ENCODE measurements around the gene JAKMIP2. TPM values are rescaled to one million over a fixed set of nuclear protein-coding genes. Genes with fewer than 3 reads are reported as not detected.

Gene JAKMIP2
- total and polyA plus RNA-seq, 10 of the 15 experiments (the other 5 are each of a cell fraction or from before 2014, with no cell fraction given), result 0.51 to 1.8 (median 0.89) TPM

DNA sequence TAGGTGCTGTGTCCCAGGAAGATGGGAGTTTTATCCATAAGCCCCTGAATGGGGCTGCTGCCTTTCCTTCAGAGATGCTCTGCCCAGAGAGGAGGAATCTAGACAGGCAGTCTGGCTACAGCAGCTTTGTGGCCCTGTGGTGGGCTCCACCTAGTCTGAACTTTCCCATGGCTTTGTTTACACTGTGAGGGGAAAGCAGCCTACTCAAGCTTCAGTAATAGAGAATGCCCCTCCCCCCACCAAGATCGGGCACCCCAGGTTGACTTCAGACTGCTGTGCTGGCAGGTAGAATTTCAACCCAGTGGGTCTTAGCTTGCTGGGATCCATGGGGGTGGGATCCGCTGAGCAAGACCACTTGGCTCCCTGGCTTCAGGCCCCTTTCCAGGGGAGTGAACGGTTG, 171.7 kb downstream of the JAKMIP2 start (continued):
- TF ChIP-seq, protein P1, sequence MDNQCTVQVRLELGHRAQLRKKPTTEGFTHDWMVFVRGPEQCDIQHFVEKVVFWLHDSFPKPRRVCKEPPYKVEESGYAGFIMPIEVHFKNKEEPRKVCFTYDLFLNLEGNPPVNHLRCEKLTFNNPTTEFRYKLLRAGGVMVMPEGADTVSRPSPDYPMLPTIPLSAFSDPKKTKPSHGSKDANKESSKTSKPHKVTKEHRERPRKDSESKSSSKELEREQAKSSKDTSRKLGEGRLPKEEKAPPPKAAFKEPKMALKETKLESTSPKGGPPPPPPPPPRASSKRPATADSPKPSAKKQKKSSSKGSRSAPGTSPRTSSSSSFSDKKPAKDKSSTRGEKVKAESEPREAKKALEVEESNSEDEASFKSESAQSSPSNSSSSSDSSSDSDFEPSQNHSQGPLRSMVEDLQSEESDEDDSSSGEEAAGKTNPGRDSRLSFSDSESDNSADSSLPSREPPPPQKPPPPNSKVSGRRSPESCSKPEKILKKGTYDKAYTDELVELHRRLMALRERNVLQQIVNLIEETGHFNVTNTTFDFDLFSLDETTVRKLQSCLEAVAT (IDR thresholded peaks at IDR 0.05), result no peak
- TF ChIP-seq ZNF274 (IDR thresholded peaks at IDR 0.05; ENCODE audit: insufficient read depth, insufficient read length) (no peak), TBL1XR1 (IDR thresholded peaks at IDR 0.05; ENCODE audit: low read depth, low read length) (no peak)

DNA sequence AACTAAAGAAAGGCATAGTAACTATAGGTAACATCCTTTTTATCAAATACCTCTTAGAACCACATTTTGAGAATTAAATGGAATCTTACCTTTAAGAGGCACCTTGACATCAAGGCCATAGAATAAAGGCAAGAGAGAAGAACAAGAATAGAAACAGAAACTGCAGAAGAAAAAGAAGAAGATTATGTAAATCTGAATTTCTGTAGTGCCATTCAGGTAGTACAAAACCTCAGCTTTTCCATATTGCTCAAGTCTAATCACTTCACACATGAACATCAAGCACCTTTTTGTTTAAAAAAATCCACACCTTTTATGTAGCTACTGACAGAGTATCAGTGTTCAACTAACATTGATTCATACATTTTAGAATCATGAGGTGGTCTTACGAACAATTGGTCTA, 180.9 kb downstream of the JAKMIP2 start:
- H3K9ac ChIP-seq (ENCODE audit: control insufficient read depth, insufficient read depth, low read length), result no peak overlapping the region
- H3K36me3 ChIP-seq (ENCODE audit: control insufficient read depth in 2 of 2, insufficient read depth in 2 of 2, low read length in 1 of 2), result no peaks in the 10 kb centered on the region
- no peaks in the 10 kb centered on the region for H3K79me2 ChIP-seq (ENCODE audit: control insufficient read depth, insufficient read depth, low read length)
- CTCF ChIA-PET, result interaction anchor here (0.9 kb wide), 1 partner anchor 20 kb away, joined by 3 read pairs; no protein-coding TSS in a partner anchor
- H3K4me2 ChIP-seq (ENCODE audit: control insufficient read depth, insufficient read depth), result no peak overlapping the region
- no peaks in the 10 kb centered on the region for H3K9me3 ChIP-seq (replicated peaks; ENCODE audit: control insufficient read depth, insufficient read depth, low read length)
- DNase-seq (ENCODE audit: low read depth, low spot score) (no peak), FAIRE-seq (no peak), ATAC-seq (no peak)
- H3K4me3 ChIP-seq, result no peak overlapping the region
- 0% methylated on average over 1 of the region's 1 CpG for WGBS (ENCODE audit: insufficient coverage, insufficient replicate concordance, low lambda C conversion rate, missing lambda C conversion rate)
- H3K27ac ChIP-seq (ENCODE audit: control insufficient read depth, insufficient read depth), result no peak overlapping the region
- POLR2A ChIA-PET, result no interaction called here
- in situ Hi-C loops (cut with MboI) (no loop called here), intact Hi-C loops (cut with micrococcal nuclease; ENCODE audit: unreplicated experiment) (no loop called here)
- no peaks in the 10 kb centered on the region for H3K27me3 ChIP-seq (replicated peaks in 1 of 2; ENCODE audit: control insufficient read depth in 2 of 2, insufficient read depth in 2 of 2, low read length in 1 of 2)
- H2AFZ ChIP-seq (ENCODE audit: control insufficient read depth, low read depth, low read length), result no peak overlapping the region
- SMC1A ChIA-PET (ENCODE audit: uncharacterized antibody, unreplicated experiment), result no interaction called here
- BruUV-seq (replicated peaks), result no TSS peak
- no peaks in the 10 kb centered on the region for H3K4me1 ChIP-seq (ENCODE audit: control insufficient read depth, insufficient read depth, low read length)
- RAD21 ChIA-PET (ENCODE audit: unreplicated experiment), result no interaction called here
- no peaks in the 10 kb centered on the region for H4K20me1 ChIP-seq (ENCODE audit: control insufficient read depth, insufficient read depth)
- TF ChIP-seq LARP7 (IDR thresholded peaks at IDR 0.05) (no peak), POU2F2 (IDR thresholded peaks at IDR 0.05; ENCODE audit: borderline replicate concordance, low read depth, low read length) (no peak), TCF12 (IDR thresholded peaks at IDR 0.05; ENCODE audit: low read depth, low read length) (no peak), SMAD1 (IDR thresholded peaks at IDR 0.05; ENCODE audit: low read depth, partially characterized antibody) (no peak), CBFB (IDR thresholded peaks at IDR 0.05; ENCODE audit: low read depth) (no peak), STAT1 (conservative IDR thresholded peaks at IDR 0.05) (no peak), RELA (IDR thresholded peaks at IDR 0.05; ENCODE audit: borderline replicate concordance, partially characterized antibody) (no peak)
- TF ChIP-seq, protein P2, sequence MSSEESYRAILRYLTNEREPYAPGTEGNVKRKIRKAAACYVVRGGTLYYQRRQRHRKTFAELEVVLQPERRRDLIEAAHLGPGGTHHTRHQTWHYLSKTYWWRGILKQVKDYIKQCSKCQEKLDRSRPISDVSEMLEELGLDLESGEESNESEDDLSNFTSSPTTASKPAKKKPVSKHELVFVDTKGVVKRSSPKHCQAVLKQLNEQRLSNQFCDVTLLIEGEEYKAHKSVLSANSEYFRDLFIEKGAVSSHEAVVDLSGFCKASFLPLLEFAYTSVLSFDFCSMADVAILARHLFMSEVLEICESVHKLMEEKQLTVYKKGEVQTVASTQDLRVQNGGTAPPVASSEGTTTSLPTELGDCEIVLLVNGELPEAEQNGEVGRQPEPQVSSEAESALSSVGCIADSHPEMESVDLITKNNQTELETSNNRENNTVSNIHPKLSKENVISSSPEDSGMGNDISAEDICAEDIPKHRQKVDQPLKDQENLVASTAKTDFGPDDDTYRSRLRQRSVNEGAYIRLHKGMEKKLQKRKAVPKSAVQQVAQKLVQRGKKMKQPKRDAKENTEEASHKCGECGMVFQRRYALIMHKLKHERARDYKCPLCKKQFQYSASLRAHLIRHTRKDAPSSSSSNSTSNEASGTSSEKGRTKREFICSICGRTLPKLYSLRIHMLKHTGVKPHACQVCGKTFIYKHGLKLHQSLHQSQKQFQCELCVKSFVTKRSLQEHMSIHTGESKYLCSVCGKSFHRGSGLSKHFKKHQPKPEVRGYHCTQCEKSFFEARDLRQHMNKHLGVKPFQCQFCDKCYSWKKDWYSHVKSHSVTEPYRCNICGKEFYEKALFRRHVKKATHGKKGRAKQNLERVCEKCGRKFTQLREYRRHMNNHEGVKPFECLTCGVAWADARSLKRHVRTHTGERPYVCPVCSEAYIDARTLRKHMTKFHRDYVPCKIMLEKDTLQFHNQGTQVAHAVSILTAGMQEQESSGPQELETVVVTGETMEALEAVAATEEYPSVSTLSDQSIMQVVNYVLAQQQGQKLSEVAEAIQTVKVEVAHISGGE (CRISPR knock-in tag; IDR thresholded peaks at IDR 0.05), result no peak
- TF ChIP-seq, protein P3, sequence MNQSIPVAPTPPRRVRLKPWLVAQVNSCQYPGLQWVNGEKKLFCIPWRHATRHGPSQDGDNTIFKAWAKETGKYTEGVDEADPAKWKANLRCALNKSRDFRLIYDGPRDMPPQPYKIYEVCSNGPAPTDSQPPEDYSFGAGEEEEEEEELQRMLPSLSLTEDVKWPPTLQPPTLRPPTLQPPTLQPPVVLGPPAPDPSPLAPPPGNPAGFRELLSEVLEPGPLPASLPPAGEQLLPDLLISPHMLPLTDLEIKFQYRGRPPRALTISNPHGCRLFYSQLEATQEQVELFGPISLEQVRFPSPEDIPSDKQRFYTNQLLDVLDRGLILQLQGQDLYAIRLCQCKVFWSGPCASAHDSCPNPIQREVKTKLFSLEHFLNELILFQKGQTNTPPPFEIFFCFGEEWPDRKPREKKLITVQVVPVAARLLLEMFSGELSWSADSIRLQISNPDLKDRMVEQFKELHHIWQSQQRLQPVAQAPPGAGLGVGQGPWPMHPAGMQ (IDR thresholded peaks at IDR 0.05; ENCODE audit: borderline replicate concordance), result no peak
- TF ChIP-seq, protein P1 (IDR thresholded peaks at IDR 0.05), result no peak
- TF ChIP-seq, protein P4, sequence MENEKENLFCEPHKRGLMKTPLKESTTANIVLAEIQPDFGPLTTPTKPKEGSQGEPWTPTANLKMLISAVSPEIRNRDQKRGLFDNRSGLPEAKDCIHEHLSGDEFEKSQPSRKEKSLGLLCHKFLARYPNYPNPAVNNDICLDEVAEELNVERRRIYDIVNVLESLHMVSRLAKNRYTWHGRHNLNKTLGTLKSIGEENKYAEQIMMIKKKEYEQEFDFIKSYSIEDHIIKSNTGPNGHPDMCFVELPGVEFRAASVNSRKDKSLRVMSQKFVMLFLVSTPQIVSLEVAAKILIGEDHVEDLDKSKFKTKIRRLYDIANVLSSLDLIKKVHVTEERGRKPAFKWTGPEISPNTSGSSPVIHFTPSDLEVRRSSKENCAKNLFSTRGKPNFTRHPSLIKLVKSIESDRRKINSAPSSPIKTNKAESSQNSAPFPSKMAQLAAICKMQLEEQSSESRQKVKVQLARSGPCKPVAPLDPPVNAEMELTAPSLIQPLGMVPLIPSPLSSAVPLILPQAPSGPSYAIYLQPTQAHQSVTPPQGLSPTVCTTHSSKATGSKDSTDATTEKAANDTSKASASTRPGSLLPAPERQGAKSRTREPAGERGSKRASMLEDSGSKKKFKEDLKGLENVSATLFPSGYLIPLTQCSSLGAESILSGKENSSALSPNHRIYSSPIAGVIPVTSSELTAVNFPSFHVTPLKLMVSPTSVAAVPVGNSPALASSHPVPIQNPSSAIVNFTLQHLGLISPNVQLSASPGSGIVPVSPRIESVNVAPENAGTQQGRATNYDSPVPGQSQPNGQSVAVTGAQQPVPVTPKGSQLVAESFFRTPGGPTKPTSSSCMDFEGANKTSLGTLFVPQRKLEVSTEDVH (IDR thresholded peaks at IDR 0.05; ENCODE audit: low read depth, partially characterized antibody), result no peak

Data from GM12878 (cell line).